HG02678 (cell line): ENCODE results near the gene MAGI3.
"Not testable (repeated sequence)": the region's sequence is repeated elsewhere in the genome, so short reads cannot be mapped to it uniquely, and the experiment has no call there.

Experiments used
- ATAC-seq: cut with Tn5 transposase; IDR thresholded peaks from one replicate; pipeline ENCODE4 v1.9.1; 2021; ENCODE audit warnings: mild to moderate bottlenecking, moderate library complexity; ENCODE audit not compliant: unreplicated experiment

The MAGI3 gene

DNA sequence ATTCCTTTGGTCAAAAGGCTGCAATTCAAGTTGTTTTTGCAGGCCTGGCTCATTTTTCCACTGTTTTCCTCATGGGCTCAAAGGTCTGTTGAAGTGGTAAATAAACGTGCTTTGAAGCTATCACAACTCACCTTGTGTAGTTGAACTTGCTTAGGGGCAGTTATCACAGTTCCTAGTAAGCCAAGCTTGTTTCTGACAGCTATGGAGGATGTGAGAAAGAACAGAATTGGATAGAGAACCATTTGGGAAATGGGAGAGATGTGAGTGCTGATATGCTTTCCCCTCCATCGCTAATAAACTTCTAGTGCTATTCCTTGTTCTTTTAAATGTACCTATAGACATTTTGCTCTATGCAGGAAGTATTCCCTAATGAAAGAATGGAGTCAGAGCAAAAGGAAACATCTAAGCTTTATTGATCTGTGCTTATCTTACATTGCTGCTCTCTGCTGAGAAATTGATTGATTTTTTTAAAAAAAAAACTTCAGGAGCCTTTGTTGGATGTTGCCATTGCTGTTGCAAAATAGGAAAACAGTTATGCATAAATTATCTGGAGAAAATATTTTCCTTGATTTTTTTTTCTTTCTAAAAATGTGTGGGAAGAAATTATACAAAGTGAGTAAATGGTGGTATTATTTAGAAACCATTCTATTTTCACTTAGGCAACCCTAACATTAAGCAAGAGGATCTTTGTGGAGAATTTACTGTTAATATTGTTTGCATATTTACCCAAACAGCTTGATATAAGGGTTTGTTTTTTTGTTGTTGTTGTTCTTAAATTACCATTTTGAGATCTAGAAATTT lies 118.2 kb downstream of the MAGI3 start:
- no peak for ATAC-seq

DNA sequence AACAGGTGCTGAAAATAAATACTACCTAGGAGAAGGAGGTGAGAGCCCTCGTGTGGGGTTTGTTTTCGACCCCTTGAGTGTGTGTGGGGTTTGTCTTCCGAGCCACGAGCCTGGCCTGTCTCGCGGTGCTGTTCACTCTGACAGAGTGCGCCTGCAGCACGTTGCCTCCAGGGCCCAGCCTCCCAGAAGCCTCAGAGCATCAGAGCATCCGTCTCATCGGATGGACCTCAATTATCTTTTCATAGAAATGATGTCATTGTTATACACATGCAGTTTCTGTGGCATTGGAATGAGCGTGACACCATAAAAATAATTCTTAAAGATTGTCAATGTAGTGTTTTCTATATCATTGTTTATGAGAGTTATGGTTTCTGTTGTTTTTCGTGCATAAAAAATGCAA lies 119.5 kb downstream of the MAGI3 start:
- not testable (repeated sequence) for ATAC-seq

GRCh38 chr1:113511269-113511668 lies 121.0 kb downstream of the MAGI3 start:
- ATAC-seq, result no peak

DNA sequence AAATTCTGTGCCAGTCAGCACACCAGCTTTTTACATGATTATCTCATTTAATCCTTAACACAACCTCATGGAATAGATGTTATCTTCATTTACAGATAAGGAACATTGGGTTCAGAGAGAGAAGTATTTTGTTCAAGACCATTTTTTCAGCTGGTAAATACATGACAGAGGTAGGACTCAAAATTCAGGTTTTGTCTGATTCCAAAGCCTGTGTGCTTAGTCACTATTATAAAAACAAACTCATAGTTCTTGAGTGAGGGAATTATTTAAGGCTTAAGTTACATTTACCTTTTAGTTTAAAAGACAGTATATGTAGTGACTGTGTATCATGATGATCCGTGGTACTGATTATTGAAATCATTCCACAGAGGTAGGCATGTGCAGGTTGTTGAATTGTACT lies 125.2 kb downstream of the MAGI3 start:
- no peak for ATAC-seq

- no peak for ATAC-seq
These were observed 127.0 kb downstream of the MAGI3 start for GRCh38 chr1:113517346-113517745.

- ATAC-seq, result no peak
These were observed 127.7 kb downstream of the MAGI3 start for GRCh38 chr1:113517983-113518382.

GRCh38 chr1:113519556-113519955 lies 129.2 kb downstream of the MAGI3 start:
- ATAC-seq, result no peak

DNA sequence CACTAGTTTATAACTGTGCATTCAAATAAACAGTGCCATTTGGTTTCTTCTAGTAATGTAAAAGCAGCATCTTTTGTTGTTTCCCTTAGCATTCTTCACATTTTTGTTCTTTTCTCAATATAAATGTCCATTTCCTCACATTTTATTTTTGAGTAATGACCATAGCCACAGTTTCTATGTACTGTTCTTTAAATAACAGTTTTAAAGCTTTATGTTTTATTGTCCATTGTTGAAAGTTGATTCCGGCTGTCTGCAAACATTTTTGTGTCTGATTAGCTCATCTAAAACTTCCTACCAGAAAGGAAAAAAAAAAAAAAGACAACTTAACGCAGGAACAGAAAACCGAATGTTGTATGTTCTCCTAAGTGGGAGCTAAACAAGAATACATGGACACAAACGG lies 139.7 kb downstream of the MAGI3 start:
- ATAC-seq, result no peak

DNA sequence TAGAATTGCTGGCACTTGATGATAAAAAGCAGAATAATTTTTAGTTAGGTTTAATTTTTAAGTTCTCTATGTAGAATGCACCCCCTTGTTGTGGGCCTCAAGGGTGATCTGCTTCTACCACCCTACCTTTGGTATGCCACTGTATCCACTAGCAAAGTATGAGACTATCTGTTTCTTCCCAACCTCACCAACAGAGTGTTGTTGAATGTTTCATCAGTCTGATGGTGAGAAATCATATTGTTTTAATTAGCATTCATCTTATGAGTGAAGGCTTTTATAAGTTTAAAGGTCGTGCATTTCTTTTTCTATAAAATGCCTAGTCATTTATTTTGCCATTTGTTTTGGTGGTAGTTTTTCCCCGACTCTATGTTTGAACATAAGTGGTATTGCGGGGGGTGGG lies 141.0 kb downstream of the MAGI3 start:
- ATAC-seq, result no peak

DNA sequence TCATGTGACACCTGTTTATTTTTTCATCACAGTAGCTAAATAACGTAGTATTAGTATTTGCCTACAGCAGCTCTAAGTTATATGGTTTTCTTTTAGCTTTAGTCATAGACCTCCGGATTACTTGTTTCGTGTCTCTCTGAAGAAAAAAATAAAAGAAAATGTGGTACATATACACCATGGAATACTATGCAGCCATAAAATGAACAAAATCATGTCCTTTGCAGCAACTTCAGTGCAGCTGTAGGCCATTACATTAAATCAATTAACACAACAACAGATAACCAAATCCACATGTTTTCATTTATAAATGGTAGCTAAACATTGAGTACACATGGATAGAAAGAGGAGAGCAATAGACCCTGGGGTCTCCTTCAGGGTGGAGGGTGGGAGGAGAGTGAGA lies 142.7 kb downstream of the MAGI3 start:
- no peak for ATAC-seq

GRCh38 chr1:113534130-113534817 lies 144.0 kb downstream of the MAGI3 start:
- ATAC-seq, result no peak

DNA sequence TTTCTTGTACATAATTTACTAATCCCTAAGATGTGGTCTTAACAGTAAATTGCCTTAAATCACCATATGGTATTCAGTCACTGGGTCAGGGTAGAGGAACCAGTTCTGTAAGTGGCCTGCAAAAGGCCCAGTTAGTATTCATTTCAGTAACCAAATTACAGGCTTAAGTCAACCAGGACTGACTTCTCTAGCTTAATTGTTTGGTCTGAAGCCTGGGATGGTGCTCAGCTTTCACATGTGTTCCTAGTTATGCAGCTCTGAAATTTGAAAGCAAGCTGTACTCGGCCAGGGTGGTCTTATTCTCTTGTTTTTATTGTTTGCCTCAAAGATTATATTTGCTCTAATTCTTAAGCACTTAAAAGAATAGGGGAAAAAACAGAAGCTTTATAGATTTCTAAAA lies 144.6 kb downstream of the MAGI3 start:
- no peak for ATAC-seq

- ATAC-seq, result no peak
These were observed 146.0 kb downstream of the MAGI3 start for GRCh38 chr1:113536182-113536780.

DNA sequence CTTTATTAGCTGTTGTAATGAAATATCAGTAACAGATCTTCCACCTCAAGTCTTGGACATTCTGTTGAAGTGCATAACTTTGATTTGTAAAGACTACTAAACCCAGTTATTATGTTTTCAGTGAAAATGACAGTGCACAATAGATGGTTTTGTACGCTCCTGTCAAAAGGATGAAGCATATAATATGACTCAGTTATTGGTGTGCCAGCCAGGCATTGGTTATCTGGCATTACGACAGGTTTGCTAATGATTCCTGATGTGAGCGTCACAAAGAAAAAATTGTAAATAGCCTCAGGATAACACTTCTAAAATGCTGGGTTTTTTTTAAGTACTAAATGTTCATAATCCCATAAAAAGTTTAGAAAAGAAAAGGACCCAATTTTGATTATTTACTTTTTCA lies 147.9 kb downstream of the MAGI3 start:
- ATAC-seq, result no peak

GRCh38 chr1:113540335-113540734 lies 150.0 kb downstream of the MAGI3 start:
- ATAC-seq, result no peak

- ATAC-seq, result no peak
These were observed 150.8 kb downstream of the MAGI3 start for GRCh38 chr1:113541106-113541505.

DNA sequence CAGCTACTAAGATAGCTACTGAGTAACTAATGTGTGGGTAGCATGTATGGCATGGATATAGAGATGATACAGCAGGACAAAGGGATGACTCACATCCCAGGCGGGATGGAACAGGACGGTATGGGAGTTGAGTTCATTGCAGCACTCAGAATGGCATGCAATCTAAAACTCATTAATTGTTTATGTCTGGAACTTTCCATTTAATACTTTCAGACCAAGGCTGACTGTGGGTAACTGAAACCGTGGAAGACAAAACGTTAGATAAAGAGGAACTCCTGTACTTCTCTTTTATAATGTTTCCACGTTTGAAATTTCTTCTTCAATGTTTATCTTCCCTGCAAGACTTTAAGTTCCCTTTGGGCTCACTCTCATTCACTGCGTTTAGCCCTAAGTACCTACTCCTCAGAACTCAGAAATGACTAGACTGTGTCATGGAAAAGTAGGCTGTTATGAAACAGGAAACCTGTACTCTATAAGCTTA lies 151.9 kb downstream of the MAGI3 start:
- no peak for ATAC-seq

GRCh38 chr1:113543110-113543509 lies 152.8 kb downstream of the MAGI3 start:
- no peak for ATAC-seq

DNA sequence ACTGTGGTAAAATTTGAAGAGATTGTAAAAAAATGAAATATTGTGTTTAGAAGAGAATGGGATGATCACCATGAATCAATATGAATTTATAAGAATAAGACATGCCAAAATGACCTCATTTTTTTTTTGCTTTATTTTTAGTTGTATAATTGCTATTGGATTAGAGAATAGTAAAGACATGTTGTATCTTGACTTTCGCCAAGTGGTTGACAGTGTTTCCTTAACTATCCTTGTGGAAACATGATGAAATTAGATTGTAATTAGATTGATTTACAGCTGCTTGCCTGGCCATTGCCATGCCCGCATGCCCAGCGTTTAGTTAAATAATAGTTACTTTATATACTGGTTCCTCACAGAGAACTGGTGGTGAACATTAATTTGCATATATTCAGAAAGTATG lies 154.9 kb downstream of the MAGI3 start:
- ATAC-seq, result no peak

- no peak for ATAC-seq
These were observed 155.3 kb downstream of the MAGI3 start for GRCh38 chr1:113545626-113546025.

GRCh38 chr1:113551728-113552127 lies 161.4 kb downstream of the MAGI3 start:
- ATAC-seq, result no peak

- no peak for ATAC-seq
These were observed 161.9 kb downstream of the MAGI3 start for GRCh38 chr1:113552244-113552643.
